T-helper 1 cell treated with Interleukin-12 subunit alpha and Interleukin-12 subunit beta and Interleukin-4 antibody, amounts not matched to agents 30 ng/mL and 1 ng/mL, for 36 hours (primary cell): ENCODE results near the gene MALT1. TPM values are rescaled to one million over a fixed set of nuclear protein-coding genes. Genes with fewer than 3 reads are reported as not detected.
"Not testable (repeated sequence)": the region's sequence is repeated elsewhere in the genome, so short reads cannot be mapped to it uniquely, and the experiment has no call there.

Source experiments
- intact Hi-C: fragments of 100-400 bp; cut with micrococcal nuclease; formaldehyde crosslinking; loops from one replicate; pipeline ENCODE4 v1.15.1; 2024
- total RNA-seq: library from RNA; stranded (reverse); gene quantifications from 2 replicates; pipeline ENCODE4 v1.2.3, GENCODE V29; 2022

The MALT1 gene
- total RNA-seq, 1 donor from 2014 or later: 49.8 TPM

- intact Hi-C loops: no loop called here
These were observed 56.7 kb downstream of the MALT1 start for GRCh38 chr18:58727776-58728500.

- intact Hi-C loops: no loop called here
These were observed 57.5 kb downstream of the MALT1 start for GRCh38 chr18:58728719-58729118.

- intact Hi-C loops: no loop called here
These were observed 59.4 kb downstream of the MALT1 start for GRCh38 chr18:58730618-58731017.

GRCh38 chr18:58732471-58732870 lies 61.2 kb downstream of the MALT1 start:
- intact Hi-C loops: loop anchor here (2.0 kb wide), 1 partner anchor 32 kb away; no protein-coding TSS in a partner anchor

- intact Hi-C loops: loop anchor here (2.0 kb wide), 1 partner anchor 31 kb away; no protein-coding TSS in a partner anchor
These were observed 62.6 kb downstream of the MALT1 start for GRCh38 chr18:58733866-58734265.

- intact Hi-C loops: no loop called here
These were observed 67.1 kb downstream of the MALT1 start for GRCh38 chr18:58738322-58738721.

GRCh38 chr18:58745914-58746313 lies 74.6 kb downstream of the MALT1 start:
- intact Hi-C loops: no loop called here

GRCh38 chr18:58748899-58749595 lies 77.8 kb downstream of the MALT1 start:
- intact Hi-C loops: no loop called here

GRCh38 chr18:58753976-58754375 lies 82.7 kb downstream of the MALT1 start:
- intact Hi-C loops: no loop called here

GRCh38 chr18:58754544-58755068 lies 83.3 kb downstream of the MALT1 start:
- intact Hi-C loops: no loop called here

GRCh38 chr18:58755304-58756010 lies 84.2 kb downstream of the MALT1 start:
- intact Hi-C loops: no loop called here

- intact Hi-C loops: no loop called here
These were observed 84.9 kb downstream of the MALT1 start for GRCh38 chr18:58756148-58756547.

- intact Hi-C loops: no loop called here
These were observed 85.5 kb downstream of the MALT1 start for GRCh38 chr18:58756596-58757240.

- intact Hi-C loops: not testable (repeated sequence)
These were observed 86.1 kb downstream of the MALT1 start for GRCh38 chr18:58757351-58757750.

- intact Hi-C loops: no loop called here
These were observed 86.8 kb downstream of the MALT1 start for GRCh38 chr18:58758046-58758445.

- intact Hi-C loops: no loop called here
These were observed 87.3 kb downstream of the MALT1 start for GRCh38 chr18:58758606-58759005.

- intact Hi-C loops: loop anchor here (5.0 to 10.0 kb wide), 5 partner anchors 64 to 719 kb away; partner anchors contain the start of gene NEDD4L
These were observed 90.1 kb downstream of the MALT1 start for GRCh38 chr18:58761241-58761969.

- intact Hi-C loops: loop anchor here (5.0 to 10.0 kb wide), 5 partner anchors 65 to 720 kb away; partner anchors contain the start of gene NEDD4L
These were observed 90.9 kb downstream of the MALT1 start for GRCh38 chr18:58761970-58762780.

GRCh38 chr18:58762781-58763171 lies 91.5 kb downstream of the MALT1 start:
- intact Hi-C loops: loop anchor here (5.0 to 10.0 kb wide), 5 partner anchors 65 to 720 kb away; partner anchors contain the start of gene NEDD4L
